Bone marrow (tissue), 2 donors: ENCODE measurements around the gene USP13.

Experiments used
- DNase-seq, 2 donors: peaks; one replicate each; lab custom pipeline; 2025; lab: John Stamatoyannopoulos, UW

USP13 gene

GRCh38 chr3:179801856-179802255 is 149.0 kb downstream of the USP13 start:
- DNase-seq: no peak

GRCh38 chr3:179806177-179806576 is 153.3 kb downstream of the USP13 start:
- no peak for DNase-seq

GRCh38 chr3:179807588-179807987 is 154.7 kb downstream of the USP13 start:
- DNase-seq: no peak

- no peak for DNase-seq
These were observed 156.8 kb downstream of the USP13 start for GRCh38 chr3:179809639-179810038.

GRCh38 chr3:179811321-179812095 is 158.7 kb downstream of the USP13 start:
- DNase-seq: peak in 1 of 2 donors; percentile 37

- no peak for DNase-seq
These were observed 159.2 kb downstream of the USP13 start for GRCh38 chr3:179812096-179812382.

- no peak for DNase-seq
These were observed 166.5 kb downstream of the USP13 start for GRCh38 chr3:179819379-179819778.

GRCh38 chr3:179822296-179822695 is 169.5 kb downstream of the USP13 start:
- no peak for DNase-seq

- no peak for DNase-seq
These were observed 172.8 kb downstream of the USP13 start for GRCh38 chr3:179825527-179826246.

GRCh38 chr3:179826247-179826637 is 173.4 kb downstream of the USP13 start:
- DNase-seq: no peak

- no peak for DNase-seq
These were observed 175.9 kb downstream of the USP13 start for GRCh38 chr3:179828738-179829137.

GRCh38 chr3:179829401-179829800 is 176.6 kb downstream of the USP13 start:
- DNase-seq: no peak

- DNase-seq: no peak
These were observed 179.6 kb downstream of the USP13 start for GRCh38 chr3:179832333-179832854.

GRCh38 chr3:179833294-179833693 is 180.5 kb downstream of the USP13 start:
- DNase-seq: no peak

- DNase-seq: no peak
These were observed 184.5 kb downstream of the USP13 start for GRCh38 chr3:179837374-179837773.
